DMS79 treated with DMSO at 0.1 percent for 48 hours (cell line): ENCODE results near the gene SPEF2.
"Not testable (repeated sequence)": the region's sequence is repeated elsewhere in the genome, so short reads cannot be mapped to it uniquely, and the experiment has no call there.

Experiments used
- DNase-seq: peaks from one replicate; lab custom pipeline; 2025; lab: John Stamatoyannopoulos, UW

SPEF2 gene

GRCh38 chr5:35853631-35854030 is 236.0 kb downstream of the SPEF2 start:
- no peak for DNase-seq

- no peak for DNase-seq
Measured at GRCh38 chr5:35854248-35854647, 236.6 kb downstream of the SPEF2 start.

- peak; percentile 24 for DNase-seq
Measured at GRCh38 chr5:35855187-35855586, 237.5 kb downstream of the SPEF2 start.

- not testable (repeated sequence) for DNase-seq
Measured at GRCh38 chr5:35856186-35856764, 238.6 kb downstream of the SPEF2 start.

- DNase-seq, result no peak
Measured at GRCh38 chr5:35856765-35857351, 239.2 kb downstream of the SPEF2 start, which contains the start of gene IL7R. Gene IL7R (plus strand): TSS chr5:35856891. CDS start chr5:35856978, 87 bp downstream.

GRCh38 chr5:35857606-35858205 is 240.0 kb downstream of the SPEF2 start:
- no peak for DNase-seq

- DNase-seq, result no peak
Measured at GRCh38 chr5:35859101-35859661, 241.5 kb downstream of the SPEF2 start.

GRCh38 chr5:35860686-35861085 is 243.0 kb downstream of the SPEF2 start:
- no peak for DNase-seq

- DNase-seq, result no peak
Measured at GRCh38 chr5:35861718-35862117, 244.1 kb downstream of the SPEF2 start.

- DNase-seq, result no peak
Measured at GRCh38 chr5:35862126-35862525, 244.5 kb downstream of the SPEF2 start.

GRCh38 chr5:35863159-35863558 is 245.5 kb downstream of the SPEF2 start:
- DNase-seq, result no peak
